T-helper 22 cell (primary cell): ENCODE results near the gene TTC9B.

Experiments
- DNase-seq: peaks from one replicate; pipeline ENCODE4 v3.0.0-alpha.2; 2020; ENCODE audit warnings: low read depth

Gene TTC9B

GRCh38 chr19:40247735-40248262, 29.6 kb upstream of the TTC9B start:
- no peak for DNase-seq

- no peak for DNase-seq
These were observed 29.0 kb upstream of the TTC9B start for GRCh38 chr19:40247178-40247577.

GRCh38 chr19:40246292-40247073, 28.3 kb upstream of the TTC9B start:
- DNase-seq, result no peak

- no peak for DNase-seq
These were observed 27.4 kb upstream of the TTC9B start for GRCh38 chr19:40245506-40246128.

- no peak for DNase-seq
These were observed 26.6 kb upstream of the TTC9B start for GRCh38 chr19:40244579-40245317.

- DNase-seq, result no peak
These were observed 25.0 kb upstream of the TTC9B start for GRCh38 chr19:40243181-40243580.

GRCh38 chr19:40242480-40242879, 24.3 kb upstream of the TTC9B start:
- no peak for DNase-seq

- DNase-seq, result no peak
These were observed 23.7 kb upstream of the TTC9B start for GRCh38 chr19:40241809-40242384.

GRCh38 chr19:40241125-40241808, 23.1 kb upstream of the TTC9B start:
- DNase-seq, result no peak

GRCh38 chr19:40240332-40240731, 22.1 kb upstream of the TTC9B start:
- DNase-seq, result no peak

GRCh38 chr19:40239415-40240226, 21.4 kb upstream of the TTC9B start:
- no peak for DNase-seq

GRCh38 chr19:40238775-40239174, 20.6 kb upstream of the TTC9B start:
- no peak for DNase-seq

- no peak for DNase-seq
These were observed 19.6 kb upstream of the TTC9B start for GRCh38 chr19:40237791-40238190.

- DNase-seq, result no peak
These were observed 18.2 kb upstream of the TTC9B start for GRCh38 chr19:40236366-40236765.

GRCh38 chr19:40236026-40236355, 17.8 kb upstream of the TTC9B start:
- DNase-seq, result no peak

GRCh38 chr19:40235238-40236025, 17.2 kb upstream of the TTC9B start:
- no peak for DNase-seq

- no peak for DNase-seq
These were observed 16.4 kb upstream of the TTC9B start for GRCh38 chr19:40234429-40235237.

GRCh38 chr19:40233811-40234389, 15.7 kb upstream of the TTC9B start:
- DNase-seq, result no peak
